ENCODE measurements around the gene BST1.

GRCh38 chr4:15717086-15717485, 14.2 kb downstream of the BST1 start:
- no peak for TF ChIP-seq EZH2 (IDR thresholded peaks at IDR 0.05; ENCODE audit: borderline replicate concordance, low read length)
- TF ChIP-seq, protein P1, sequence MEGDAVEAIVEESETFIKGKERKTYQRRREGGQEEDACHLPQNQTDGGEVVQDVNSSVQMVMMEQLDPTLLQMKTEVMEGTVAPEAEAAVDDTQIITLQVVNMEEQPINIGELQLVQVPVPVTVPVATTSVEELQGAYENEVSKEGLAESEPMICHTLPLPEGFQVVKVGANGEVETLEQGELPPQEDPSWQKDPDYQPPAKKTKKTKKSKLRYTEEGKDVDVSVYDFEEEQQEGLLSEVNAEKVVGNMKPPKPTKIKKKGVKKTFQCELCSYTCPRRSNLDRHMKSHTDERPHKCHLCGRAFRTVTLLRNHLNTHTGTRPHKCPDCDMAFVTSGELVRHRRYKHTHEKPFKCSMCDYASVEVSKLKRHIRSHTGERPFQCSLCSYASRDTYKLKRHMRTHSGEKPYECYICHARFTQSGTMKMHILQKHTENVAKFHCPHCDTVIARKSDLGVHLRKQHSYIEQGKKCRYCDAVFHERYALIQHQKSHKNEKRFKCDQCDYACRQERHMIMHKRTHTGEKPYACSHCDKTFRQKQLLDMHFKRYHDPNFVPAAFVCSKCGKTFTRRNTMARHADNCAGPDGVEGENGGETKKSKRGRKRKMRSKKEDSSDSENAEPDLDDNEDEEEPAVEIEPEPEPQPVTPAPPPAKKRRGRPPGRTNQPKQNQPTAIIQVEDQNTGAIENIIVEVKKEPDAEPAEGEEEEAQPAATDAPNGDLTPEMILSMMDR (conservative IDR thresholded peaks at IDR 0.05 in 1 of 2, IDR thresholded peaks at IDR 0.05 in 1 of 2; ENCODE audit: extremely low read depth in 1 of 2, insufficient read depth in 1 of 2, low read depth in 1 of 2, low read length in 2 of 2) = no peak
